Neural cell (in vitro differentiated cells): ENCODE results near the gene BTBD9. TPM values are rescaled to one million over a fixed set of nuclear protein-coding genes. Genes with fewer than 3 reads are reported as not detected.

ENCODE experiments used
- H2AFZ ChIP-seq: fragments of 200-600, 300-800 bp; sonication (generic), shearing (Covaris generic); 2 replicates; pipeline ENCODE4 v1.6.0; 2014; ENCODE audit warnings: low read depth, mild to moderate bottlenecking, antibody characterized with exemption, low read length, moderate library complexity
- H3F3A ChIP-seq: fragments of 200-600 bp; shearing (Covaris generic); 2 replicates; pipeline ENCODE4 v1.6.1; 2016; ENCODE audit warnings: mild to moderate bottlenecking, moderate library complexity, mixed read lengths, antibody characterized with exemption, low read length; ENCODE audit not compliant: insufficient read depth, poor library complexity, severe bottlenecking
- H3K27ac ChIP-seq: fragments of 200-600, 300-800 bp; sonication (generic), shearing (Covaris generic); 2 replicates; pipeline ENCODE4 v1.5.1; 2014; ENCODE audit warnings: mild to moderate bottlenecking, low read length, moderate library complexity
- H3K27me3 ChIP-seq: fragments of 300-800, 200-600 bp; sonication (generic), shearing (Covaris generic); 2 replicates; pipeline ENCODE4 v1.6.0; 2014; ENCODE audit warnings: mild to moderate bottlenecking, low read depth, low read length, moderate library complexity; ENCODE audit not compliant: insufficient read depth
- H3K36me3 ChIP-seq: fragments of 300-800, 200-600 bp; sonication (generic), shearing (Covaris generic); 2 replicates; pipeline ENCODE4 v1.5.1; 2014; ENCODE audit warnings: mild to moderate bottlenecking, antibody characterized with exemption, low read length, moderate library complexity; ENCODE audit not compliant: insufficient read depth
- H3K4me2 ChIP-seq: fragments of 300-800, 200-600 bp; sonication (generic), shearing (Covaris generic); 2 replicates; pipeline ENCODE4 v1.6.0; 2014; ENCODE audit warnings: mild to moderate bottlenecking, low read length
- H3K4me3 ChIP-seq: fragments of 300-800, 200-600 bp; sonication (generic), shearing (Covaris generic); 2 replicates; pipeline ENCODE4 v1.5.1; 2014; ENCODE audit warnings: mild to moderate bottlenecking, low read length, moderate library complexity
- H3K79me2 ChIP-seq: fragments of 200-600 bp; shearing (Covaris generic); replicated peaks from 2 replicates; pipeline ENCODE4 v1.6.0; 2014; ENCODE audit warnings: mild to moderate bottlenecking, low read length, moderate library complexity; ENCODE audit not compliant: insufficient read depth
- H3K9ac ChIP-seq: fragments of 300-800, 200-600 bp; sonication (generic), shearing (Covaris generic); 2 replicates; pipeline ENCODE4 v1.6.1; 2016; ENCODE audit warnings: mild to moderate bottlenecking, low read length, mixed read lengths
- H3K9me2 ChIP-seq: fragments of 200-600 bp; shearing (Covaris generic); 2 replicates; pipeline ENCODE4 v1.6.1; 2016; ENCODE audit warnings: mild to moderate bottlenecking, low read length, mixed read lengths; ENCODE audit not compliant: insufficient read depth
- H3K9me3 ChIP-seq: fragments of 200-600, 300-800 bp; sonication (generic), shearing (Covaris generic); 2 replicates; pipeline ENCODE4 v1.6.1; 2016; ENCODE audit warnings: mild to moderate bottlenecking, mixed run types, low read length, moderate library complexity, mixed read lengths
- H4K20me1 ChIP-seq: fragments of 200-600 bp; shearing (Covaris generic); 2 replicates; pipeline ENCODE4 v1.6.1; 2016; ENCODE audit warnings: mild to moderate bottlenecking, mixed run types; ENCODE audit not compliant: insufficient read depth
- EP300 ChIP-seq: fragments of 450-650 bp; conservative IDR thresholded peaks from 2 replicates; pipeline ENCODE4 v1.6.1; 2014; ENCODE audit warnings: antibody characterized with exemption, mild to moderate bottlenecking, moderate library complexity; ENCODE audit not compliant: poor library complexity, severe bottlenecking
- EZH2 ChIP-seq: fragments of 200-600, 300-800 bp; shearing (Covaris generic), sonication (generic); IDR thresholded peaks from 2 replicates; pipeline ENCODE4 v1.6.1; 2014; ENCODE audit warnings: antibody characterized with exemption, low read length, borderline replicate concordance, mild to moderate bottlenecking; ENCODE audit not compliant: insufficient read depth, poor library complexity, severe bottlenecking
- MXI1 ChIP-seq: fragments of 450-650 bp; conservative IDR thresholded peaks from 2 replicates; pipeline ENCODE4 v1.6.1; 2014; ENCODE audit warnings: antibody characterized with exemption, mild to moderate bottlenecking; ENCODE audit not compliant: poor library complexity, severe bottlenecking
- POLR2AphosphoS5 ChIP-seq: IDR thresholded peaks from 2 replicates; pipeline ENCODE4 v1.6.1; 2012
- RAD21 ChIP-seq: fragments of 450-650 bp; conservative IDR thresholded peaks from 2 replicates; pipeline ENCODE4 v1.6.1; 2014; ENCODE audit warnings: antibody characterized with exemption, mild to moderate bottlenecking, moderate library complexity
- SMC3 ChIP-seq: fragments of 450-650 bp; conservative IDR thresholded peaks from 2 replicates; pipeline ENCODE4 v1.6.1; 2014; ENCODE audit warnings: antibody characterized with exemption, mild to moderate bottlenecking, moderate library complexity; ENCODE audit not compliant: poor library complexity
- TAF1 ChIP-seq: IDR thresholded peaks from 2 replicates; pipeline ENCODE4 v1.6.1; 2012; ENCODE audit warnings: low read depth
- polyA plus RNA-seq: library from polyadenylated mRNA; depleted of rRNA; stranded (reverse); fragments of >200 nt; gene quantifications from 2 replicates; pipeline ENCODE4 v1.2.3, GENCODE V29; 2014
- TF ChIP-seq, protein P1 (sequence below): IDR thresholded peaks from 2 replicates; pipeline ENCODE4 v1.6.1; 2012; ENCODE audit warnings: borderline replicate concordance
- TF ChIP-seq, protein P2 (sequence below): fragments of 450-650 bp; IDR thresholded peaks from 2 replicates; pipeline ENCODE4 v1.5.1; 2014; ENCODE audit warnings: antibody characterized with exemption, mild to moderate bottlenecking, moderate library complexity; ENCODE audit not compliant: poor library complexity, severe bottlenecking

BTBD9 gene
- polyA plus RNA-seq, 1 donor from 2014 or later: 6.2 TPM

DNA sequence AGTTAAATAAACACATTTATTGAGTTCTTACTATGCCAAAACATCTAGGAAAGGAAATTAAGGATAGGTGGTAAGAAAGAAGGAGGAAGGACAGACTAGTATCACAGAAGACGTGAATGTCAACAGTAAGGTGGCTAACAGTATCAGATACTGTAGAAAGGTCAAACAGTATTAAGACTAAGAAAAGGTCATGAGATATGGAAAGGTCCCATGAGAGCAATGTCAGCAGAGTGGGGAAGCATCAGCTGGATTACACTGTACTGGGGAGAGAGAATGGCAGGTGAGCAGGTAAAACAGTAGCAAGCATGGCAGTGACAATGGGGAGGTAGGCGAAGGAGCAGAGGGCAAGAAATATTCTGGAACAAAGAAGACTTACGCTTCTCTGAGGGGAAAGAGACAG, 45.2 kb upstream of the BTBD9 start:
- H3K4me2 ChIP-seq: no peak overlapping the region
- no peaks in the 10 kb centered on the region for H3F3A ChIP-seq
- peaks cover 4% of the 10 kb centered on the region for H3K79me2 ChIP-seq
- H4K20me1 ChIP-seq: no peaks in the 10 kb centered on the region
- H3K9ac ChIP-seq: no peak overlapping the region
- no peak overlapping the region for H2AFZ ChIP-seq
- no peaks in the 10 kb centered on the region for H3K36me3 ChIP-seq
- H3K27ac ChIP-seq: no peak overlapping the region
- H3K9me3 ChIP-seq: no peaks in the 10 kb centered on the region
- TF ChIP-seq, protein P1, sequence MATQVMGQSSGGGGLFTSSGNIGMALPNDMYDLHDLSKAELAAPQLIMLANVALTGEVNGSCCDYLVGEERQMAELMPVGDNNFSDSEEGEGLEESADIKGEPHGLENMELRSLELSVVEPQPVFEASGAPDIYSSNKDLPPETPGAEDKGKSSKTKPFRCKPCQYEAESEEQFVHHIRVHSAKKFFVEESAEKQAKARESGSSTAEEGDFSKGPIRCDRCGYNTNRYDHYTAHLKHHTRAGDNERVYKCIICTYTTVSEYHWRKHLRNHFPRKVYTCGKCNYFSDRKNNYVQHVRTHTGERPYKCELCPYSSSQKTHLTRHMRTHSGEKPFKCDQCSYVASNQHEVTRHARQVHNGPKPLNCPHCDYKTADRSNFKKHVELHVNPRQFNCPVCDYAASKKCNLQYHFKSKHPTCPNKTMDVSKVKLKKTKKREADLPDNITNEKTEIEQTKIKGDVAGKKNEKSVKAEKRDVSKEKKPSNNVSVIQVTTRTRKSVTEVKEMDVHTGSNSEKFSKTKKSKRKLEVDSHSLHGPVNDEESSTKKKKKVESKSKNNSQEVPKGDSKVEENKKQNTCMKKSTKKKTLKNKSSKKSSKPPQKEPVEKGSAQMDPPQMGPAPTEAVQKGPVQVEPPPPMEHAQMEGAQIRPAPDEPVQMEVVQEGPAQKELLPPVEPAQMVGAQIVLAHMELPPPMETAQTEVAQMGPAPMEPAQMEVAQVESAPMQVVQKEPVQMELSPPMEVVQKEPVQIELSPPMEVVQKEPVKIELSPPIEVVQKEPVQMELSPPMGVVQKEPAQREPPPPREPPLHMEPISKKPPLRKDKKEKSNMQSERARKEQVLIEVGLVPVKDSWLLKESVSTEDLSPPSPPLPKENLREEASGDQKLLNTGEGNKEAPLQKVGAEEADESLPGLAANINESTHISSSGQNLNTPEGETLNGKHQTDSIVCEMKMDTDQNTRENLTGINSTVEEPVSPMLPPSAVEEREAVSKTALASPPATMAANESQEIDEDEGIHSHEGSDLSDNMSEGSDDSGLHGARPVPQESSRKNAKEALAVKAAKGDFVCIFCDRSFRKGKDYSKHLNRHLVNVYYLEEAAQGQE: no peak
- no peak for TF ChIP-seq MXI1
- no peak for TF ChIP-seq EZH2
- no peak for TF ChIP-seq TAF1
- TF ChIP-seq EP300: no peak
- TF ChIP-seq SMC3: no peak
- no peak for TF ChIP-seq POLR2AphosphoS5
- no peak for TF ChIP-seq RAD21
- TF ChIP-seq, protein P2, sequence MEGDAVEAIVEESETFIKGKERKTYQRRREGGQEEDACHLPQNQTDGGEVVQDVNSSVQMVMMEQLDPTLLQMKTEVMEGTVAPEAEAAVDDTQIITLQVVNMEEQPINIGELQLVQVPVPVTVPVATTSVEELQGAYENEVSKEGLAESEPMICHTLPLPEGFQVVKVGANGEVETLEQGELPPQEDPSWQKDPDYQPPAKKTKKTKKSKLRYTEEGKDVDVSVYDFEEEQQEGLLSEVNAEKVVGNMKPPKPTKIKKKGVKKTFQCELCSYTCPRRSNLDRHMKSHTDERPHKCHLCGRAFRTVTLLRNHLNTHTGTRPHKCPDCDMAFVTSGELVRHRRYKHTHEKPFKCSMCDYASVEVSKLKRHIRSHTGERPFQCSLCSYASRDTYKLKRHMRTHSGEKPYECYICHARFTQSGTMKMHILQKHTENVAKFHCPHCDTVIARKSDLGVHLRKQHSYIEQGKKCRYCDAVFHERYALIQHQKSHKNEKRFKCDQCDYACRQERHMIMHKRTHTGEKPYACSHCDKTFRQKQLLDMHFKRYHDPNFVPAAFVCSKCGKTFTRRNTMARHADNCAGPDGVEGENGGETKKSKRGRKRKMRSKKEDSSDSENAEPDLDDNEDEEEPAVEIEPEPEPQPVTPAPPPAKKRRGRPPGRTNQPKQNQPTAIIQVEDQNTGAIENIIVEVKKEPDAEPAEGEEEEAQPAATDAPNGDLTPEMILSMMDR: no peak
- H3K27me3 ChIP-seq: no peaks in the 10 kb centered on the region
- H3K9me2 ChIP-seq: no peaks in the 10 kb centered on the region
- no peak overlapping the region for H3K4me3 ChIP-seq

DNA sequence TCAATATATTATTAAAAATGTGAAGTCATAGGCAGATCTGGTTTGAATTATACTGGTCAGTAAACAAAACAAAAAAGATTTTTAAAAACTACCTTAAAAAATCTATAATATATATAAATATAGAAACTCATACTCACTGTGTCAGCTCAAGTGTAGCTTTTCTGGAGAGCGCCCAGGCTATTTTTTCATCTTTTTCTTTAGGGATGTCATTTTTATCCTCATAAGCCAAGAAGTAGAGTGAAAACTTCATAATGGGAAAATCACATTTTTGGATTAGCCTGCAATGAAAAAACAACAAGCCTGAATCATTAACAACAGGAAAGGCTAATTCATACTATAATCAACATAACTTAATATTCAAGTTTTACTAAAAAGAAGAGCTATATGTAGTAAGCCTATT, 44.5 kb upstream of the BTBD9 start:
- Histone ChIP-seq H3K27me3 (no peaks in the 10 kb centered on the region), H3K9me3 (no peaks in the 10 kb centered on the region), H3F3A (no peaks in the 10 kb centered on the region), H3K4me2 (no peak overlapping the region), H4K20me1 (no peaks in the 10 kb centered on the region), H3K9ac (no peak overlapping the region), H3K9me2 (no peaks in the 10 kb centered on the region), H3K4me3 (no peak overlapping the region), H3K27ac (no peak overlapping the region), H3K36me3 (no peaks in the 10 kb centered on the region), H2AFZ (no peak overlapping the region), H3K79me2 (peaks cover 3% of the 10 kb centered on the region)
- TF ChIP-seq EP300: no peak
- no peak for TF ChIP-seq EZH2
- TF ChIP-seq POLR2AphosphoS5: no peak
- TF ChIP-seq, protein P2: no peak
- TF ChIP-seq, protein P1: no peak
- no peak for TF ChIP-seq SMC3
